PFSK-1 (cell line): ENCODE measurements around the gene ENPP5.

Experiments
- FOXP2 ChIP-seq: optimal IDR thresholded peaks from 2 replicates; pipeline ENCODE3; 2011; ENCODE audit warnings: borderline replicate concordance, control low read depth, inconsistent platforms; ENCODE audit not compliant: insufficient read depth; ENCODE audit errors: extremely low read length, extremely low read depth
- POLR2AphosphoS5 ChIP-seq: IDR thresholded peaks from 2 replicates; pipeline ENCODE4 v1.6.1; 2012; ENCODE audit warnings: low read depth, mild to moderate bottlenecking, control low read depth, low read length, moderate library complexity
- SIN3A ChIP-seq: IDR thresholded peaks from 2 replicates; pipeline ENCODE4 v1.6.1; 2012; ENCODE audit warnings: mild to moderate bottlenecking, low read length, moderate library complexity, borderline replicate concordance; ENCODE audit not compliant: insufficient read depth
- TAF1 ChIP-seq: IDR thresholded peaks from 2 replicates; pipeline ENCODE4 v1.6.1; 2012; ENCODE audit warnings: low read length, control low read depth, borderline replicate concordance; ENCODE audit not compliant: insufficient read depth
- TF ChIP-seq, protein P1 (sequence below), 2 experiments: IDR thresholded peaks; 2 replicates each; pipeline versions ENCODE4 v1.6.1 to v1.8.0; 2011 to 2012; ENCODE audit warnings: low read depth in 2 of 2, low read length in 2 of 2, control low read depth in 1 of 2, inconsistent platforms in 1 of 2, mild to moderate bottlenecking in 1 of 2, moderate library complexity in 1 of 2; ENCODE audit not compliant: insufficient read depth in 1 of 2

The ENPP5 gene

DNA sequence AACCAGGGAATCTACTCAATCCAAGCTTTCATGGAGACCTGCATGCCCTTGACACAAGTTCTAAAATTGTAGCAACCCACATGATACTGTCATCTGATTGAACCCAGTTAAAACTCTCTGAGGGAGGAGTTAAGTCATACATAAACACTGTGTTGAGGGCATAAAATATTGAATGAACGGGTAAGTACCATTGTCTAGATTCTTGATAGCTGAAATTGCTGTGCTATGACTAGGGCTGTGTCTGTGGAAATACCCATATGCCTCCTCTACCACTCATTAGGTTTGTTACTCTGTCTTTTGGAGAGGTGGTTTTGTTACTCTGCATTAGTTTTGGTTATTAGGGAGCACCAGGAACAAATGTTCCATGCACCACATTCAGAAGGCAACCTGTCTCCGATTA, 33.4 kb downstream of the ENPP5 start:
- TF ChIP-seq TAF1 = no peak
- TF ChIP-seq, protein P1, sequence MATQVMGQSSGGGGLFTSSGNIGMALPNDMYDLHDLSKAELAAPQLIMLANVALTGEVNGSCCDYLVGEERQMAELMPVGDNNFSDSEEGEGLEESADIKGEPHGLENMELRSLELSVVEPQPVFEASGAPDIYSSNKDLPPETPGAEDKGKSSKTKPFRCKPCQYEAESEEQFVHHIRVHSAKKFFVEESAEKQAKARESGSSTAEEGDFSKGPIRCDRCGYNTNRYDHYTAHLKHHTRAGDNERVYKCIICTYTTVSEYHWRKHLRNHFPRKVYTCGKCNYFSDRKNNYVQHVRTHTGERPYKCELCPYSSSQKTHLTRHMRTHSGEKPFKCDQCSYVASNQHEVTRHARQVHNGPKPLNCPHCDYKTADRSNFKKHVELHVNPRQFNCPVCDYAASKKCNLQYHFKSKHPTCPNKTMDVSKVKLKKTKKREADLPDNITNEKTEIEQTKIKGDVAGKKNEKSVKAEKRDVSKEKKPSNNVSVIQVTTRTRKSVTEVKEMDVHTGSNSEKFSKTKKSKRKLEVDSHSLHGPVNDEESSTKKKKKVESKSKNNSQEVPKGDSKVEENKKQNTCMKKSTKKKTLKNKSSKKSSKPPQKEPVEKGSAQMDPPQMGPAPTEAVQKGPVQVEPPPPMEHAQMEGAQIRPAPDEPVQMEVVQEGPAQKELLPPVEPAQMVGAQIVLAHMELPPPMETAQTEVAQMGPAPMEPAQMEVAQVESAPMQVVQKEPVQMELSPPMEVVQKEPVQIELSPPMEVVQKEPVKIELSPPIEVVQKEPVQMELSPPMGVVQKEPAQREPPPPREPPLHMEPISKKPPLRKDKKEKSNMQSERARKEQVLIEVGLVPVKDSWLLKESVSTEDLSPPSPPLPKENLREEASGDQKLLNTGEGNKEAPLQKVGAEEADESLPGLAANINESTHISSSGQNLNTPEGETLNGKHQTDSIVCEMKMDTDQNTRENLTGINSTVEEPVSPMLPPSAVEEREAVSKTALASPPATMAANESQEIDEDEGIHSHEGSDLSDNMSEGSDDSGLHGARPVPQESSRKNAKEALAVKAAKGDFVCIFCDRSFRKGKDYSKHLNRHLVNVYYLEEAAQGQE (IDR thresholded peaks at IDR 0.05; ENCODE audit: insufficient read depth in 1 of 2, low read depth in 2 of 2, low read length in 2 of 2) = no peak

DNA sequence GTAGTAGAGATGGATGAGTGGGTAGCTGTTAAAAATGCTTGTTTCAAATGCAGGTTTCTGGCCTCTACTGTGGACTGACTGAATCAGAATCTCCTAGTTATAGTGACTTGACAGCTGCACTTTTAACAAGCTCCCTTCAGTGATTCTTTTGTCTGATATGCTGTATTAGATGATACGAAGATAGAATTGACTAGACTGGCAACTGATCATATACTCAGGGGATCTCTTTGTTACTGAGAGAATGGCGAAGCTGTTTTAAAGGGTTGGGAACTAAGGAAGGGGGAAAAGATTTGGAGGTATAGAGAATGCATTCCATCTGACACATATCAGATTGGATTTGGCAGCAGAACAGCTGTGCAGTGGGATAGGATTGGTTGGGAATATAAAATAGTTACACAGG, 33.9 kb downstream of the ENPP5 start:
- no peak for TF ChIP-seq POLR2AphosphoS5
- TF ChIP-seq, protein P1 (IDR thresholded peaks at IDR 0.05; ENCODE audit: insufficient read depth in 1 of 2, low read depth in 2 of 2, low read length in 2 of 2) = no peak
- no peak for TF ChIP-seq TAF1
- TF ChIP-seq SIN3A = no peak
- TF ChIP-seq FOXP2 = no peak

DNA sequence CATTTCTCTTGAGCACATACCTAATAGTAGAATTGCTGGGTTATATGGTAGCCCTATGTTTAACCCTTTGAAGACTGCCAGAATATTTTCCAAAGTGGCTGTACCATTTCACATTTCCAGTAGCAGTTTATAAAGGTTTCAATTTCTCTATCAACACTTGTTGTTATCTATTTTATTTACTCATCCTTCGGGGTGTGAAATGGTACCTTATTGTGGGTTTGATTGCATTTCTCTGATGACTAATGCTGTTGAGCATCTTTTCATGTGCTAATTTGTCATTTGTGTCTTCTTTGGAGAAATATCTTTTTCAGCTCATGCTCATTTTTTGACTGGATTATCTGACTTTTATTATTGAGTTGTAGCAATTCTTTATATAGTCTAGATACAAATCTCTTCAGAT, 35.6 kb downstream of the ENPP5 start:
- TF ChIP-seq TAF1 (no peak), POLR2AphosphoS5 (no peak), SIN3A (no peak), FOXP2 (no peak)
- TF ChIP-seq, protein P1 (IDR thresholded peaks at IDR 0.05; ENCODE audit: insufficient read depth in 1 of 2, low read depth in 2 of 2, low read length in 2 of 2) = no peak

DNA sequence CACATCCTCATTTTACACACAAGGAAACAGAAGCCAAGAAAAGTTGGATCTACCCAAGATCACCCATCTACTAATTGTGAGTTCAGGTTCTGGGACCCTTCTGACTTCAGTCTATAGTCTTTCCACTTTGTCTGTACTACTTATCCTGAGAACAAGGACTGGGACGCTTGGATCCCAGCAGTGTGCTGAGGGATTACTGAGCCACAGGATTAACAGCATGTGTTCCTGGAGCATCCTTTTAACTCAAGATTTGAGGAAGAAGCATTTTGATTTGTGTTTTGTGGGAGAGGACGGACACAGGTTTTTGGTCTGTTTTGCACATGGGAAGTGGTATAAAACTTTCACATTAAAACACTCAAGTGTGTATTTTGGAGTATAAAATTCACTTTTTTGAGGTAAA, 36.6 kb downstream of the ENPP5 start:
- no peak for TF ChIP-seq FOXP2
- TF ChIP-seq TAF1 = no peak
- TF ChIP-seq POLR2AphosphoS5 = no peak
- TF ChIP-seq SIN3A = no peak
- TF ChIP-seq, protein P1 (IDR thresholded peaks at IDR 0.05; ENCODE audit: insufficient read depth in 1 of 2, low read depth in 2 of 2, low read length in 2 of 2) = no peak

DNA sequence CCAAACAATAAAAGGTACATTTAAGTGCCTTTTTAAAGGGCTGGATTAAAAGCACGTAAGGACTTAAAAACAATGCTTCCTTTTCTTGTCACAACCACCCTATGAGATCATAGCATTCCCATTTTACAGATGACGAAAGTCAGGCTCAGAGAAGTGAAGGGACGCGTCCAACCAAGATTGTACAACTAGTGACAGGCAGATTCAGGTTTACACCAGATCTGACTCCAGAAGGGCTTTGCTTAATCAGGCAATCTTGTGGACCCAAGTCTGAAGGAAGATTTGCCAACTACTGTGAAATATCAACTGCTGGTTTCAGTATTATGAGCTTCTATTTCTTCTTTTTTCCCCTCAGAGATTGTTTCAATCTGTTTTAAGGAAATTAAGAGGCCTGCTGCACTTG, 40.1 kb downstream of the ENPP5 start:
- no peak for TF ChIP-seq FOXP2
- TF ChIP-seq POLR2AphosphoS5 = no peak
- no peak for TF ChIP-seq TAF1
- TF ChIP-seq, protein P1 (IDR thresholded peaks at IDR 0.05; ENCODE audit: insufficient read depth in 1 of 2, low read depth in 2 of 2, low read length in 2 of 2) = no peak
- TF ChIP-seq SIN3A = no peak
